Measurements from ENCODE around the gene ZMYM3.
"Not testable (repeated sequence)": the region's sequence is repeated elsewhere in the genome, so short reads cannot be mapped to it uniquely, and the experiment has no call there.

The ZMYM3 gene

GRCh38 chrX:71254092-71254963 is at the start of gene ZMYM3:
ZMYM3 (minus strand) TSS chrX:71254140; CDS start chrX:71253255, 885 bp downstream.
- DNase-seq (ENCODE audit: low read depth in 2 of 2), result peak; percentile 66 to 67

GRCh38 chrX:71302461-71303213 is 48.7 kb upstream of the ZMYM3 start:
- DNase-seq (ENCODE audit: low read depth in 2 of 2), result no peak

GRCh38 chrX:71301195-71301924 is 47.4 kb upstream of the ZMYM3 start, which contains the start of gene ITGB1BP2:
ITGB1BP2 (plus strand) TSS chrX:71301750; CDS start chrX:71301807, 57 bp downstream.
- DNase-seq (ENCODE audit: low read depth in 2 of 2), result no peak

GRCh38 chrX:71300495-71300894 is 46.6 kb upstream of the ZMYM3 start:
- not testable (repeated sequence) for DNase-seq (ENCODE audit: low read depth in 2 of 2)

GRCh38 chrX:71300064-71300463 is 46.1 kb upstream of the ZMYM3 start:
- DNase-seq (ENCODE audit: low read depth in 2 of 2), result not testable (repeated sequence)

- DNase-seq (ENCODE audit: low read depth in 2 of 2), result no peak
These were observed 44.2 kb upstream of the ZMYM3 start for GRCh38 chrX:71298119-71298518.

GRCh38 chrX:71296806-71297205 is 42.9 kb upstream of the ZMYM3 start:
- no peak for DNase-seq (ENCODE audit: low read depth in 2 of 2)

- peak; percentile 60 to 64 for DNase-seq (ENCODE audit: low read depth in 2 of 2)
These were observed 38.9 kb upstream of the ZMYM3 start for GRCh38 chrX:71292669-71293365.

- no peak for DNase-seq (ENCODE audit: low read depth in 2 of 2)
These were observed 37.4 kb upstream of the ZMYM3 start for GRCh38 chrX:71291381-71291780.

- no peak for DNase-seq (ENCODE audit: low read depth in 2 of 2)
These were observed 32.0 kb upstream of the ZMYM3 start for GRCh38 chrX:71285929-71286328.

GRCh38 chrX:71283403-71284143 is 29.6 kb upstream of the ZMYM3 start, which contains the start of gene NONO:
NONO (plus strand) TSS chrX:71283635; CDS start chrX:71290638, 7,003 bp downstream.
- DNase-seq (ENCODE audit: low read depth in 2 of 2), result peak; percentile 99

- DNase-seq (ENCODE audit: low read depth in 2 of 2), result no peak
These were observed 28.8 kb upstream of the ZMYM3 start for GRCh38 chrX:71282514-71283402.

GRCh38 chrX:71281300-71281699 is 27.4 kb upstream of the ZMYM3 start:
- not testable (repeated sequence) for DNase-seq (ENCODE audit: low read depth in 2 of 2)

GRCh38 chrX:71272313-71272712 is 18.4 kb upstream of the ZMYM3 start:
- not testable (repeated sequence) for DNase-seq (ENCODE audit: low read depth in 2 of 2)

- DNase-seq (ENCODE audit: low read depth in 2 of 2), result no peak
These were observed 16.0 kb upstream of the ZMYM3 start for GRCh38 chrX:71269801-71270395.

- DNase-seq (ENCODE audit: low read depth in 2 of 2), result not testable (repeated sequence)
These were observed 14.7 kb upstream of the ZMYM3 start for GRCh38 chrX:71268624-71269023.

- DNase-seq (ENCODE audit: low read depth in 2 of 2), result no peak
These were observed 2.9 kb upstream of the ZMYM3 start for GRCh38 chrX:71256856-71257255.

- DNase-seq (ENCODE audit: low read depth in 2 of 2), result no peak
These were observed 2.1 kb upstream of the ZMYM3 start for GRCh38 chrX:71256051-71256450.
